Left lobe of liver (tissue), 2 donors: Measurements from ENCODE around the gene CPE. TPM values are rescaled to one million over a fixed set of nuclear protein-coding genes. Genes with fewer than 3 reads are reported as not detected.
"Not testable (repeated sequence)": the region's sequence is repeated elsewhere in the genome, so short reads cannot be mapped to it uniquely, and the experiment has no call there.

Source experiments
- ATAC-seq: fragments of 200-7000 bp; cut with Tn5 transposase; one replicate; pipeline ENCODE4 v1.9.1; 2020; ENCODE audit warnings: mild to moderate bottlenecking, moderate library complexity
- DNase-seq: peaks from one replicate; pipeline ENCODE4 v3.0.0-alpha.2; 2020; ENCODE audit warnings: low spot score
- total RNA-seq: library from RNA; stranded (reverse); gene quantifications from one replicate; pipeline ENCODE4 v1.2.1, GENCODE V29; 2021
- donor health status: DM: no; HTN: no; CAD: no; lungs with moderate emphysema.
- donor health status: DM: no; HTN: yes; CAD: no.

Gene CPE
- total RNA-seq, 1 donor from 2014 or later: 15.9 TPM

DNA sequence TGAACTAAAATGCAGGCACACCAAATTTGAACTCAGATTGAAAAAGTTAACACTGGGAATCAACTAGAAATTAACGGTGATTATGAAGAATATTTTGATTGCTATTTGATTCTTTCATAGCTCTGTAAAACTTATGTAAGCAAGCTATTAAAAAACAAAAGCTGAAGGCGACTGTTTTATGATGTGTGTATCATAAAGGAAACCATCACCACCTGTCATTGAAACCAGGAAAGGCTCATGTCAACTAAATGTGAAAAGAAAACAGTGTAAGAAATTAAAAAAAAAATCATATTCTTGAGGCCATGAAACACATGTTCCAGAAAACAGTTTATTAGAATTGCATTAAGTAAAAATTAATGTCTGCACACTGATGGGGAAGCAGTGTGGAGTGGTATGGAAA, 24.2 kb downstream of the CPE start:
- no peak for ATAC-seq
- no peak for DNase-seq

DNA sequence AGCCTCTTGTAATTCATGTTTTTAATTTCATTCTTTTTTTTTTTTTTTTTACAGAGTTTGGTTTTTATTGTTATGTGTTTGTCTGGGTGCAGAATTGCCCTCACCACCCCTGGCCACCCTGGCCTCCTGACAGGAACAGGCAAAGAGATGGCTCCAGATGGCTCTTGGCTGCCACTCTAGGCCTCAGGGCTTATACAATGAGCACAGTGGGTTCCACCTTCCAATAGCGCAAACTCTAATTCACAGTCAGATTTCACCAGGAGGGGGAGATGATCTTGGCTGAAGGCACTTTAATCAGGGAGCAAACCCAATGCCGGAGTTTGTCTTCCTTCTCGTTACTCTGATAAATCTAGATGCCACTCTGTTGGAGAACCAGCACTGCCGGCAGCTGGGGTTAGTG, 24.8 kb downstream of the CPE start:
- no peak for ATAC-seq
- DNase-seq: no peak

DNA sequence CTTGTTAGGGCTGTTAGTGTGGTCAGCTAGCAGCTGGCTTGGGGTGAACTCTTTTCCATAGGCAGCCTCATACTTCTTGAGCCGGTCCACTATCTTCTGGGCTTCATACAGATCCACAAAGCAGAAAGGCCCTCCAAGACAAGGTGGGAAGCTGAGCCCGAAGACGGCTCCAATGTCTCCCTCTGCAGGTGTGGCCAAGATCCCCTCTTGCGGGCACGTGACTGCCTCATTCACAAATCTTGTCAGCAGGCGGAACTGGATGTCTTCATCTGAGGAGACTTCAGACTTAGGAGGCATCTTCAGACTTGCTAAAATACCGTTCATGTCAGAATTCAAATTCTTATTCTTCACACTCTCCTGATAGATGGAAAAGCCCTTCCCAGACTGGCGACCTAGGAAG, 25.3 kb downstream of the CPE start:
- ATAC-seq: no peak

DNA sequence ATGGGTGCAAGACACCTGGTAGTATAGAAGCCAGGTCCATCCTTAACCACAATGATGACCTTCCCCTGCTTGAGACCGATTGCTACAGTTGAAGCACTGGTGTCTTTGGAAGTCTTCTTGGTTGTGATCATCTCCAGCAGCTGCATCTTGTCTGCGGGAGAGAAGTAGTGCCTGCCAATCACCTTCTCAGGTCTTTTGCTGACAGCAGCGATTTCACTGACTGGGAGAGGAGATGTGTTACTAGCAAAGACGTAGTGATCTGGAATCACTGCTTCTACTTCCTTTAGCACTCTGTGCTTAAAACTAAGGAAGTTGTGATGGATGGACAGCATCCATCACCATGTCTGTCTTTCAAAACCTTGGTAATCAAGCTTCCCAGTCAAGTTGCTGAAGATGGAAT, 25.9 kb downstream of the CPE start:
- ATAC-seq: no peak
- DNase-seq: no peak

More for the DNA sequence above, 25.3 kb downstream of the CPE start:
- no peak for DNase-seq

DNA sequence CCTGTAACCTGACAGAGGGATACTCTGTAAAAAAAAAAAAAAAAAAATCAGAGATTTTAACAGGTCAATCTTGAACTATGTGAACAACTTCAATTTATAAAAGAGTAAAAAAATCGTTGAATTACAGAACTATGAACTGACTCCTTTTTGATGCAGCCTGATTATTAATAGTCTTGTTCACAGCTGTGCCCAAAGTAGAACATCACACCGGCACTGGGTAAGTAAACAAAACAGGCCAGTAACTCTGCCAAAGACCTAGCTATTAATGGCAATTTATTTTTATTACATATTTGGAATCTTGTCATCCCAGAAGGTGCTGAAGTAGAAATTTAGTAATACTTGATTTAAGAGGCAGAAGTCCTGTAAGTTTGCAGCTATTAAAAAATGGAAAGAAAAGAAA, 31.4 kb downstream of the CPE start:
- DNase-seq (no peak), ATAC-seq (no peak)

DNA sequence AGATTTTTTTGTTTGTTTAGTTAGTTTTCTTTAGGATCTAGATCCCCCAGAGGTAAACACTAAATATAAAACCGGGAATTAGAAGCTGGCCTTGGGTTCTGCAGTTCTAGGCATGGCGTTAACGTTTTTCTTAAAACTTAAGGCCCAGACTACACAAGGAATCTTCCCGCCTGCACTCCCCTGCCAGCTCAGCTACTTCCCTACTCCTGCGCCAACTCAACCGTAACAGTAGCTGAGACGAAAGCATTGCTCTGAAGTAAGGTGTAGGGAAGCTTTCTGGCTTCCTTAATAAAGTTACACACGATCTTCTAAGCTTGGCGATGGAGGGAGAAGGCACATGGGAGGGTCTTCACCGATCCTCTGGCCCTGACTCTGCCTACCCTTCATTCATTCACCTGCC, 37.1 kb downstream of the CPE start:
- ATAC-seq (no peak), DNase-seq (no peak)

DNA sequence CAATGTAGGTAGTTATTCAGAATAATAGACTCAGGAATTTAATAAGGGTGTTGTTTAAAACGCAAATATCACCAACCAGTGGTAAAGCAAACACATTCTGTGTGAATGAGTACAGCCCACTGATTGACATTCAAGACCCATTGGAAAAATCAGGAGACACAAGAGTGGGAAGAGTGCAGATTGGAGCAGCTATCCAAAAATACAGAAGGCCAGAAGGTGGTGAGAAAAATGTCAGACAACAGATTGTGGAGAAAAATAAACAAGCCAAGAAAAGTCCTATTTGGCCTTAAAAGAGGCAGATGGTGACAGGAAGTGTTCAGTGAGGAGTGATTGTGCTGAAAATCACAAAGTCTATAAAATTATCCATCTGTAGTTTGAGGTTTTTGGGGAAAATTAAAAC, 39.3 kb downstream of the CPE start:
- DNase-seq (no peak), ATAC-seq (no peak)

DNA sequence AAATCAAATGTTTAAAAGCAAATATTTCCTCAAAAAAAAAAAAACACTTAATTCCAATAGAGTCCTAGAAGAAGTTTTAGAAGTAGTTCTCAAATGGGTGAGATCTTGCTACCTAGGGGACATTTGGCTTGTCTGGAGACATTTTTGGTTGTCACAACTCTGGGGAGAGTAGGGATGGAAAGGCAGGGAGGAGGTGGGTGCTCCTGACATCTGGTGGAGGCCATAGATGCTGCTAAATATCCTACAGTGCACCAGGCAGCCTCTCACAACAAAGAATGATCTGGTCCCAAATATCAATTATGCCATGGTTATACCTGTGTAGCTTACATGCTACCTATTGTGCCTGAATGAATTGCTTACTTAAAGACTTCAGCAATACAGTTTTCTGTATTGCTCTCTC, 46.8 kb downstream of the CPE start:
- no peak for DNase-seq
- no peak for ATAC-seq

DNA sequence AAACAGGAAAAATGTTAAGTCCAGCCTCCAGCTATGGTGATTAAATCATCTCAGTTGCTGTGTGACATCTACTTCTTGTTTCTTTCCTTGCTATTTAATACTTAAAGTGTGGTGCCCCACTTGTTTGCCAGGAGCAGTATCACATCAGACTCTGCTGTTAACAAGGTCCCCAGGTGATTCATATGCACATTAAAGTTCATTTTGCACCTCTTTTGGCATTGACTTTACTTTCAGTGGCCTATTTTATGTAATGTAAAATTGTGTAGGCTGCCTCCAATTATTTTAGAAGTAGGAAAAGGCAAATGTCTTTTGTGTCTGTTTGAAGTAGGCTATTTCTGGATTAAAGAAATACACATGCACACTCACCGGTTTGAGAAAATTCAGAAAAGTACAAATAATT, 47.5 kb downstream of the CPE start:
- ATAC-seq (no peak), DNase-seq (no peak)

DNA sequence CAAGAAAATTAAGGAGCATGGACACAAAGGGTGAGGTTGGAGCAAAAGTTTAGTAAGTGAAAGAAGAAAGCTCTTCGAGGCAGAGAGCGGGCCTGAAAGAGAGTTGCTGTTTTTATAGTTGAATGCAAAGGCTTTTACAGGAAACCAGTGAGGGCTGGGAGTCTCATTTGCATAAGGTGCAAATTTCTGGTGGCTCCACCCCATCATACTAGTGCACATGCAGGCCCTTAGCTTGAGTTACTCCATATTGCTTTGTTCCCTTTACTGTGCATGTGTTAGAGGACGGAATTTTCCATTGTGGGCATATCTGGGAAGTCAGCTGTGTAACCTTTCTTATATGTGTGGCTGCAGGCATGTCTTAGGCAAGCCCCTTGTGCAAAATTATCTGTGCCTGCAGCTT, 48.0 kb downstream of the CPE start:
- DNase-seq (no peak), ATAC-seq (no peak)

DNA sequence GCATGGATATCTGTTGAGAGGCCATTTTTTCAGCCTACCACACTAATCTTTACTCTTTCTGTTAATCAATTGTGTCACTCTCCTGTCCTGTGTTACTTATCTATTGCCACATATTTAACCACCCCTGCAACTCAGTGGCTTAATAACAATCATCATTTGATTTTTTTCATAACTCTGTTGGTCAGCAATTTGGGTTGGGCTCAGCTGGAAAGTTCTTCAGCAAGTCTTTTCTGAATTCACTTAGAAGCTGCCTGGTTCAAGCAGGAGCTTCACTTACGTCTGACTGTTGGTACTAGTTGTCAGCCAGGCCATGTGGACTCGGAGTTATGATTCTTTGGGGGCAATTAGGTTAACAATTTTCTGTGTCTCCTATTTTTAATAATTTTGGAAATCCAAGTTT, 50.1 kb downstream of the CPE start:
- no peak for DNase-seq
- ATAC-seq: no peak

DNA sequence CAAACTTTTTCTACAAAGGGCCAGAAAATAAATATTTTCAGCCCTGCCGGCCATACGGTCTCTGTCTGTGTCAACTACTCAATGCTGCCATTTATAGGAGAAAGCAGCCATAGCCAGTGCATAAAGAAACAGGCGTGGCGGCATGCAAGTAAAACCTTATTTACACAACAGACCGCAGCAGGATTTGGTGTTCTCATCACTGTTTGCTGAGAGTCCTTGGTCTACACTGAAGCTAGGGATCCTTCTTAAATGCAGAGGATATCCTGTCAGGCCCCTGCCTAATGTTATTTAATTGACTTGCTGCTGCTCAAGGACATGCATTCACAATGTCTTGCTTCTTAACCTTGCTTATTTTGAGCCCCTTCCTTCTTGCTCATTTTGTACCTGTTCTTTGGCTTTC, 54.7 kb downstream of the CPE start:
- no peak for ATAC-seq
- no peak for DNase-seq

DNA sequence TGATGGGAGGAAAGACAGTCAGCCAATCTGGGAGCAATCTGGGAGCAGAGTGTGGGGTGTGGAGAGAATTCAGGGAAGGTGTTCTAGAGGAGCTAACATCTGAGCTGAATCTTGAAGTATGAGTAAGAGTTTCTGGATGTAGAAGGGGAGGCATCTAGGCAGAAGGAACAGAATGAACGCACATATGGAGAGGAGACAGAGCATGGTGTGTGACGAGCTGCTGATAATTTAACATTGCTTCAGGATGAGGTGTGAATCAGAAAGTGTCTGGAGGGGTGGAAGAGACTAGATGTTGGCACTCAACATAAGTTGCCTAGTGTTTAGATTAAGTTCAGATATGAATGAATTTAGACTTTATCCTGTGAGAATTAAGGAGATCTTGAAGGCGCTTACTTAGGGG, 58.9 kb downstream of the CPE start:
- DNase-seq: no peak
- no peak for ATAC-seq

DNA sequence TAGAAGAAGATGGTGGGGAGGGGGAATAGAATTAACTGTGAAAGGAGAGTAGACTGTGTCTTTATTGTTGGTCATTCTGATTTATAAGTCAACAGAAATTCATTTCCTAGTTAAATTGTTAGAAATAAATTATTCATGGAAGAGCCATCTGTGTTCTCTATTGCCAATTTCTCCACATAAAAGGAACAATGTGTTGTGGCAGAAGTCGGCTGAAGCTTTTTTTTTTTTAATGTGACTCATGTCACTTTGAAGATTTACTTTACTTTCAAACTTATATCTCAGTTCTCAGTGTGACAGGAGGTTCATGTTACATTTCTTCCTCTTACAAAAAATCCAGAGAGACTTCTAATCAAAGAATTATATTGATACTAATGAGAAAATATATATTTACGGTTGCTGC, 60.5 kb downstream of the CPE start:
- no peak for ATAC-seq
- no peak for DNase-seq

DNA sequence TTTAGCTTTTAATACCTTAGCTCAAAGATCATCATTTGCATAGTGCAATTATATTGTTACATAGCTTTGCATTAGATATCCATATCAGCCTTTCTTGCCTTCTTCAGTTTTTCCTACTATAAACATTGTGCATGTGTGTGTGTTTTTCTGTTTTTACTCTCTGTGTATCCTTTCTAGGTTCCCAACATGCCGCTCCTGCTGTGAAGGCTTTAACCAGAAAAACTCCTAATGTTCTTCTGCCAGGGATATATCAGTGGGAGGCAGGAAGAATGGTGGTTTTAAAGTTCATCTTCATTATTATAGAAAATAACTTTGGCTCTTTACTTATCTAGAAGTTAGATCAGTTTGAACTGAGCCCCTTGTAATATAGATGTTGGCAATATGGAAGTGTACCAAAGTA, 61.2 kb downstream of the CPE start:
- ATAC-seq: no peak
- no peak for DNase-seq

DNA sequence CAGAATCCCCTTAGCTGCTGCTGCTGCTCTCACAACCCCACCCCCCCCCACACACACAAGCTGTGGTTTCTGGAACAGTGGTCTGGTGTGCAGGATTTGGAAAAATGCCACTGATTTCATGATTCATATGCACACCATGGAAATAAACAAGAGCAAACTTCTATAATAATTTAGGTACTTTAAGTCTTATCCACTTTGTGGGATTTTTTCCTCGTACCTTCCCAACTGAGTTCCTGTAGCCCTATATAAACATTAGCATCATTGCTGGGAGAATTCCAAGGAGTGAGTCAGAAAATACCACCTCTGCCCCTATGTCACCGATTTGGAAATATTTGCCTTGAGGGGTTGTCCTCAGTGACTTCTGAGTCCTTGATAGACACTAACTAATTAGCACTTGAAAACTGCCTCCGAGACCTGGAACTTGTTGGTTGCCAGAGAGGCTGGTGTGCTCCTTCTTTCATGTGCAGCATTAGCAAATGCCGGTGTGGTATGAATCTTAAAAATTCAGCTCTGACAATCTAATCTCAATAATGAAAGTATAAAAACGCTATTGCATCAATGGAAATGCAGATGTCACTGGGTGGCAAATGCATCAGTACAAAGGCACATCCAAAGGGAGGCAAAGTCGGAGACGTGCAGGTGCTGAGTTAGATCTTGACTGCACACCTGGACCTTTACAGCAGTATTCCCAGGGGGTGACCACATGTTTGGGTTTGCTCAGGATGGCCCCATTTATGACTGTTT, 61.8 kb downstream of the CPE start:
- no peak for ATAC-seq

DNA sequence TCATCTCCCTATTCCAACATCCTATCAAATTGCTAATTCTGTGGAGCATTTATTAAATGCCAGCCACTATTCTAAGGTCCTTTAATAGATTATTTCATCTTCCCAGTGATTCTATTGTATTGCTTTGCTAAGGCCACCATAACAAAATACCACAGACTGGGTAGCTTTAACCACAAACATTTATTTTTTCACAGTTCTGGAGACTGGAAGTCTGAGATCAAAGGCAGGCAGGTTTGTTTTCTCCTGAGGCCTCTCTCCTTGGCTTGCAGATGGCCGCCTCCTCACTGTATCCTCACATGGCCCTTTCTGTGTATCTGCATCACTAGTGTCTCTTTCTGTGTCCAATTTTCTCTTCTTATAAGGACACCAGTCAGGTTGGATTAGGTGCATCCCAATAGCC, 64.5 kb downstream of the CPE start:
- ATAC-seq (no peak), DNase-seq (no peak)

More for the DNA sequence above, 61.8 kb downstream of the CPE start:
- DNase-seq: no peak

DNA sequence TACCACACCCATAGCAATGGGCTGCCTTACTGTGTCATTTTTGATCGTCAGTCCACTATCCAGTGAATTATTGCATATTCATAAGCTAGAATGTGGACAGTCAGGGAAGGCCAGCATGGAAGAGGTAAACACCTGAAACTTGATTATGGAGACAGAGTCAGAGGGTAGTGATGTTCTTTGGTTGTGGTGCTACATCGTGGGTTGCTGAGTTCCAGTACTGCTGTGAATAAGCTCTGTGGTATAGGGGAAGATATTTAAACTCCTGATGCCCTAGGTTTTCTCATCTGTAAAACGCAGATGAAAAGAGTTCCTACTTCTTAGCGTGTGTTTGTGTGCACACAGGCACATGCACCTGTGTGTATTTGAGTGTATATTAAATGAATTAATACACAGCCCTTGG, 69.9 kb downstream of the CPE start:
- DNase-seq (no peak), ATAC-seq (no peak)

DNA sequence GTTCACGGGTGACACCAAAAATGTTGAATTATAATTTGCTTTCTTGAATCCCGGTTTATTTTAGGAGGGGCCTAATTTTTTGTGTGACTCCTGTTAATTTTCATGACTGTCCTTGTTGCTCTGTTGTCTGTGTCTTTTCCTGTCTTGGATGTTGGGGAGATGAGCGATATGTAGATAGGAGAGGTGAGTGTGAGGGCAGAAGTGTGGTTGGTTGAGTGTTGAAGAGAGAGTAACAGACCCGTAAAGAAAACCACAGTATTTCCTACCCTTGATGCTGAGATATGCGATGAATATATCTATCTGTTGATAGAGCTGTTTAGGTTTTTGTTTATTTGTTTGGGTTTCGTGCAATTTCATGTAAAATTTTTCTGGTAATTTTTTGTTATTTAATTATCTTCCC, 70.5 kb downstream of the CPE start:
- ATAC-seq: no peak
- DNase-seq: no peak

DNA sequence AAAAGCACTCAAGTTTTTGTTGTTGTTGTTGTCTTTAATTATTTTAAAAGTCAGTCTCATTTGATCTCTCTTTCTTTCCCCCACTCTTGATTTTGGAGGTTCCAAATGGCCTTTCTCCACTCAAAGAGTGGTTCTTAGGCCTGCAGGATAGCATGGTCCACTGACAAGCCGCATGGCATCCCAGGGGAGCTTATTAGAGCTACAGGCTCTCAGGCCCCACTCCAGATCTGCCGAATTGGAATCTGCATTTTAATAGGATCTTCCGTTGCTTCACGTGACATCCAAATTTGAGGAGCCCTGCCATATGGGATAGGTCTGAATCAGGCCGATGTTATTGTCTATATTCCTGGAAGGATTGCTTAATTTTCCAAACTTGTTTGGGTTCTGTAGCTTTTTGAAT, 72.1 kb downstream of the CPE start:
- ATAC-seq: no peak
- no peak for DNase-seq

DNA sequence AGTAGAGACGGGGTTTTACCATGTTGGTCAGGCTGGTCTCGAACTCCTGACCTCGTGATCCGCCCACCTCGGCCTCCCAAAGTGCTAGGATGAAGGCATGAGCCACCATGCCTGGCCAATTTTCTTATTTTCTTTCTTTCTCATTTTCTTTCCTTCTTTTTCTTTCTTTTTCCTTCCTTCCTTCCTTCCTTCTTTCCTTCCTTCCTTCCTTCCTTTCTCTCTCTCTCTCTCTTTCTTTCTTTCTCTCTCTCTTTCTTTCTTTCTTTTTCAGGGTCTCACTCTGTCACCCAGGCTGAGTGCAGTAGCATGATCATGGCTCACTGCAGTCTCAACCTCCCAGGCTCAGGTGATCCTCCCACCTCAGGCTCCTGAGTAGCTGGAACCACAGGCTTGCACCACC, 74.3 kb downstream of the CPE start:
- not testable (repeated sequence) for ATAC-seq, DNase-seq

DNA sequence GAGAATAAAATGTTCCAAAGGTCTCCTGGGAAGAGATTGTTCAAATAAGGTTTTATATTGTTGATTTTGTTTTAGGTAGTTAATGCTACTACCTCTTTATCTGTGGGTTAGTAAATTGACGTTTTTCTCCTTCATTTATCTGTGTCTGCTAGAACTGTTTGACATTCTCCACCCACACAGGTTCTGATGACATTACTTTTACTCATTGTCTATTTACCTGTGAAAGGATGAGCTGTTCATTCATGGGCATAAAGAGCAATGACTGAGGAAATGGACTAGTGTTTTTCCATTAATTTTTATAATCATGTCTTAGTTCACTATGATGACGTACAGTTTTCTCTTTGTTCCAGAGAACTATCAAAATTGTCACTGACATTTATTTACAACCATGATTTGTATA, 75.6 kb downstream of the CPE start:
- no peak for ATAC-seq
- DNase-seq: no peak

DNA sequence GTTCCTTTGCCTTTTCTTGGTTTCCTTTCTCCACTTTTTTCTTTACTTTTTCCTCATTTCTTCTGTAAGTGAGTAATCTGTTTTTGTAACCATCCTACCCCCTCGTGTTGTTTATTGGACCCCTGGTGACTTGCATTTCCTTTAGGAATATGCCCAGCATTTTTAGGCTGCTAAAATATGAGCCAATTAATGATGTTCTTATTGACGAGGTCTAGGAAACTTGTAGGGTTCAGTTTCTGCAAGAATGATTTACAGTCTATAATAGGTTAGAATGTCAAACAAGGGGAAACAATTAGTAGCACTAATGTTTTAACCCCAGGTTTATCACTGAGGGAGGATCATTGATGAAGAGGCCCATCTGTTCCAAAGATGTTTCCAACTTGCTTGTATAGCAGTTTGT, 79.0 kb downstream of the CPE start:
- no peak for ATAC-seq
- DNase-seq: no peak

DNA sequence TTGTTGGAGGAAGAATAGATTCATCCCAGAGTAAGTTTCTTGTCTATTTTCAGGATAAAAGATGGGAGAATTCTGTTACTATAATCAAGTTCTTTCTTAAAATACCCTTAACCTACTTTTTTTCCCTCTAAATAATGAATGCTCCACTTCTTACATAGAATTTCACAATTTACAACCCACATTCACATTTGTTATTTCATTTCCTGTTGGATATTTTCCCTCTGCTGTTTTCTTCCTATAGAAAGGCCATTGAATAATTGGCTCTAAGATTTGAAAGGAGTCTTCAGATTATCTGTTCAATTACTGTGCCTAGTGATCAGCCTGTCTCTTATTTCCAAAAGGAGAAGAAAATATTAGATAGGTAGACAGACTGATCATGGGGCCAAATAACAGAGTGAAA, 79.7 kb downstream of the CPE start:
- ATAC-seq (no peak), DNase-seq (no peak)
